ENCODE data around the gene PHF3.
A peak's percentile ranks its signal among the peaks of the same experiment; 100 is the strongest.

PHF3 gene, protein sequence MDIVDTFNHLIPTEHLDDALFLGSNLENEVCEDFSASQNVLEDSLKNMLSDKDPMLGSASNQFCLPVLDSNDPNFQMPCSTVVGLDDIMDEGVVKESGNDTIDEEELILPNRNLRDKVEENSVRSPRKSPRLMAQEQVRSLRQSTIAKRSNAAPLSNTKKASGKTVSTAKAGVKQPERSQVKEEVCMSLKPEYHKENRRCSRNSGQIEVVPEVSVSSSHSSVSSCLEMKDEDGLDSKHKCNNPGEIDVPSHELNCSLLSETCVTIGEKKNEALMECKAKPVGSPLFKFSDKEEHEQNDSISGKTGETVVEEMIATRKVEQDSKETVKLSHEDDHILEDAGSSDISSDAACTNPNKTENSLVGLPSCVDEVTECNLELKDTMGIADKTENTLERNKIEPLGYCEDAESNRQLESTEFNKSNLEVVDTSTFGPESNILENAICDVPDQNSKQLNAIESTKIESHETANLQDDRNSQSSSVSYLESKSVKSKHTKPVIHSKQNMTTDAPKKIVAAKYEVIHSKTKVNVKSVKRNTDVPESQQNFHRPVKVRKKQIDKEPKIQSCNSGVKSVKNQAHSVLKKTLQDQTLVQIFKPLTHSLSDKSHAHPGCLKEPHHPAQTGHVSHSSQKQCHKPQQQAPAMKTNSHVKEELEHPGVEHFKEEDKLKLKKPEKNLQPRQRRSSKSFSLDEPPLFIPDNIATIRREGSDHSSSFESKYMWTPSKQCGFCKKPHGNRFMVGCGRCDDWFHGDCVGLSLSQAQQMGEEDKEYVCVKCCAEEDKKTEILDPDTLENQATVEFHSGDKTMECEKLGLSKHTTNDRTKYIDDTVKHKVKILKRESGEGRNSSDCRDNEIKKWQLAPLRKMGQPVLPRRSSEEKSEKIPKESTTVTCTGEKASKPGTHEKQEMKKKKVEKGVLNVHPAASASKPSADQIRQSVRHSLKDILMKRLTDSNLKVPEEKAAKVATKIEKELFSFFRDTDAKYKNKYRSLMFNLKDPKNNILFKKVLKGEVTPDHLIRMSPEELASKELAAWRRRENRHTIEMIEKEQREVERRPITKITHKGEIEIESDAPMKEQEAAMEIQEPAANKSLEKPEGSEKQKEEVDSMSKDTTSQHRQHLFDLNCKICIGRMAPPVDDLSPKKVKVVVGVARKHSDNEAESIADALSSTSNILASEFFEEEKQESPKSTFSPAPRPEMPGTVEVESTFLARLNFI (N-terminal part only)

DNA sequence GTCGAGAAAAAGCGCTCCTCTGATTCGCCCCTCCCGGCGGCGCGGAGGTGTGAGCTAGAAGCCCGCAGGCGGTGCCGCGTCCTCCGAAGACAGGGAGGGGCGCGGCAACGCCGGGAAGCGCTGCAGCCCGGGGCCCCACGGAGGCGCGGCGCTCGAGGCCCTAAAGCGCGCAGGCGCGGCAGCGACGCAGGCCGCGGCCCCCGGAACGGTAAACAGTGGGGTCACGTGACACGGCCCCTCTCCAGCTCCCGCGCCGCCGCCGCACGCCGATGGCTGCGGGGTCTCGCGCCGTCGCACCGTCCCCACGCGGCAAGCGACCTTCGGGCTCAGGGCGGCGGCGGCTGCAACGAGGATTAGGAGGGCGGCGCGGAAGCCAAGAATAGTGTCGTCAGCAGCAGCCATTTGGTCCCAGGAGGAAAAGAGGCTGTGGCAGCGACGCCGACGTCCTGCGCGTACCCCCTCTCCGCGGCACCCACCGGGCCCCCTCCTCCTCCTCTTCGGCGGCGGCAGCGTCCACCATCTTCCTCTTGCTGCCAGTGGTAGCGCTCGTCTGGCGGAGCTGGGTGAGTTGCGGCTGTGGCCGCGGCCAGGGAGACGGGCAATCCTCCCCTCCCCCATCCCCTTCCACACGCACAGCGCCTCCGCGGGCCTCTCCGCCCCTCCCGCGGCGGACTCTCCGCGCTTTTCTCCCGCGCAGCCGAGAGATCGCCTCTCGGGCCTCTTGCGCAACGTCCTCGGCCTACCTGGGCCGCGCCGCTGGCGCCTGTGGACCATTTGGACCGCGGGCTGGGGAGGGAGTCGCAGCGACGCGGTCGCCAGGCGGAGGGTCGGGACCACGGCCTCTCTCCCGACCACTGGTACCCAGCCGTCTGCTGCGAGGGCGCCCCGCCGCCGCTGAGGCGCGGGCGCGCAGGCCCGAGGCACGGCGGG lies at the start of gene PHF3:
TSS of gene PHF3 (plus strand) at position 215 of the 930 bp plus-strand sequence. CDS start 10,750 bp downstream, outside the sequence.
- in situ Hi-C loops (cut with MboI; ENCODE audit: low sequenced_read_pairs, unreplicated experiment) = no loop called here
- DNase-seq (ENCODE audit: low spot score) = peak; percentile 96
- TF ChIP-seq, protein P1, sequence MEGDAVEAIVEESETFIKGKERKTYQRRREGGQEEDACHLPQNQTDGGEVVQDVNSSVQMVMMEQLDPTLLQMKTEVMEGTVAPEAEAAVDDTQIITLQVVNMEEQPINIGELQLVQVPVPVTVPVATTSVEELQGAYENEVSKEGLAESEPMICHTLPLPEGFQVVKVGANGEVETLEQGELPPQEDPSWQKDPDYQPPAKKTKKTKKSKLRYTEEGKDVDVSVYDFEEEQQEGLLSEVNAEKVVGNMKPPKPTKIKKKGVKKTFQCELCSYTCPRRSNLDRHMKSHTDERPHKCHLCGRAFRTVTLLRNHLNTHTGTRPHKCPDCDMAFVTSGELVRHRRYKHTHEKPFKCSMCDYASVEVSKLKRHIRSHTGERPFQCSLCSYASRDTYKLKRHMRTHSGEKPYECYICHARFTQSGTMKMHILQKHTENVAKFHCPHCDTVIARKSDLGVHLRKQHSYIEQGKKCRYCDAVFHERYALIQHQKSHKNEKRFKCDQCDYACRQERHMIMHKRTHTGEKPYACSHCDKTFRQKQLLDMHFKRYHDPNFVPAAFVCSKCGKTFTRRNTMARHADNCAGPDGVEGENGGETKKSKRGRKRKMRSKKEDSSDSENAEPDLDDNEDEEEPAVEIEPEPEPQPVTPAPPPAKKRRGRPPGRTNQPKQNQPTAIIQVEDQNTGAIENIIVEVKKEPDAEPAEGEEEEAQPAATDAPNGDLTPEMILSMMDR (IDR thresholded peaks at IDR 0.05; ENCODE audit: borderline replicate concordance, control extremely low read depth, extremely low read depth, insufficient read depth, missing control alignments) = no peak

DNA sequence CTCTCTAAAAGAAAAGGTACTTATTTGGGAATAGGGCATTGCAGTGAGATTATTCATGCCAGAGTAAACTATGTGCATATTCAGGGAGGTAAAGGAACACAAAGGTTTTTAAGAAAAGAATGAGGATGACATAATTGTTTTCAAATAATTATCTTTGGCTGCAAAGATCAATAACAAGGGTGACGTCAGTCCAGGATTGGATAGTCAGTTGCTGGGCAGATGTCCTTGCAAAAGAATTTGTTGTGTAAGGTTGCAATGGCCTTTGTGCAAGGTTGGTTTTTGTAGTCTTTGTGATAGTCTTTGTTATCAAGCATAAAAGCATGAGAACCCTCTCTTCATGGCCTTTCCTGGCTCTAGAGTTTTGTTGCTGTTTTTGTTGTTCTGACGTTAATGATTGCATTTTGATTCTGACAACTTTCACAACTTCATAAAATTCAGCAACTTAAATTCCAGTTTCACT lies 45.6 kb upstream of the PHF3 start:
- DNase-seq (ENCODE audit: low spot score) = no peak
- TF ChIP-seq, protein P1 (IDR thresholded peaks at IDR 0.05; ENCODE audit: borderline replicate concordance, control extremely low read depth, extremely low read depth, insufficient read depth, missing control alignments) = no peak
- in situ Hi-C loops (cut with MboI; ENCODE audit: low sequenced_read_pairs, unreplicated experiment) = loop anchor here (10.0 kb wide), 2 partner anchors 175 to 235 kb away; no protein-coding TSS in a partner anchor

DNA sequence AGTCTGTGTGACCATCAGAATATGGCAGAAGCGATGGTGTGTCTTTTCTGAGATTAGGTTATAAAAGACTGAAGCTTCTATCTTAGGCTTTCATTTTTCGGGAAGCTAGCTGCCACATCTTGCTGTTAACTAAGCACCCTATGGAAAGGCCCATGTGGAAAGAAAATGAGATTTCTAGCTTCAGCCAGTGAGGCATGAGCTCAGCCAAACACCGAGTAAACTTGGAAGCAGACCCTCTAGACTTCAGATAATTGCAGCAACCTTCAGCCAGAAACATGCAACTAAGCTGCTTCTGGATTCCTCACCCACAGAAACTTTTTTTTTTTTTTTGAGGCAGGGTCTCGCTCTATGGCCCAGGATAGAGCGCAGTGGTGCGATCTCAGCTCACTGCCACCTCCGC lies 42.7 kb upstream of the PHF3 start:
- in situ Hi-C loops (cut with MboI; ENCODE audit: low sequenced_read_pairs, unreplicated experiment) = loop anchor here (10.0 kb wide), 2 partner anchors 172 to 238 kb away; no protein-coding TSS in a partner anchor
- TF ChIP-seq, protein P1 (IDR thresholded peaks at IDR 0.05; ENCODE audit: borderline replicate concordance, control extremely low read depth, extremely low read depth, insufficient read depth, missing control alignments) = no peak
- DNase-seq (ENCODE audit: low spot score) = no peak

DNA sequence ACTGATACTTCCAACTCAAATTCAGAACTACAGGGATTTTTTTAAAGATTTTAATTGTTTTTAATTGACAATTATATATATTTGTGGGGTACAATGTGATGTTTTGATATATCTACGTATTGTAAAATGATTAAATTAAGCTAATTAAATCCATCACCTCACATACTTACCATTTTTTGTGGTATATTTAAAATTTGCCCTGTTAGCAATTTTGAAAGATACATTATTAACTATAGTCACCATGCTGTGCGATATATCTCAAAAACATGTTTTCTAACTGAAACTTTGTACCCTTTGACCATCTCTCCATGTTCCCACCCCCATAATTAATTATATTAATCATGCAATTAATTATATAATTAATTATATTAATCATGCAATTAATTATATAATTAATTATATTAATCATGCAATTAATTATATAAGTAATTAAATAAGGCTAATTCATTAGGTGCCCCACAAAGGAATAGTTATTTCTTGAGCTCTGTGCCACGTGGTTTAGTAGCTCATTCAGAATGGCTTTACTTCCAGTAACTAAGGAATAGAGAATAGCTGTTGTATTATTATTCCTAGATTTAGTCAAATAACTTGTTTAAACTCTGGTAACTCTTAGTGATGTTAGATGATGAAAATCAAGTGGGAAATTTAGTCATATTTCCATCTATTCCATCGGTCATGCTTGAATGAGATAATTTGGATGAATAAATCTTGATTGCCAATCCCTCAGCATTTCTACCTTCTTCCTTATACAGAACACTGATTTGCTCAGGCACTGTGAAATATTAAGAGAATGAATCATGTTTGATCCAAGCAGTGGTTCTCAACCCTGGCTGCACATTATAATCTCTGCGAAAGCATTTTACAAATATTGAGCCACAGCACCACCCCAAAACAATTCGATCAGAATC lies 38.2 kb upstream of the PHF3 start:
- no peak for DNase-seq (ENCODE audit: low spot score)
- in situ Hi-C loops (cut with MboI; ENCODE audit: low sequenced_read_pairs, unreplicated experiment) = loop anchor here (10.0 kb wide), 2 partner anchors 167 to 243 kb away; no protein-coding TSS in a partner anchor
- TF ChIP-seq, protein P1 (IDR thresholded peaks at IDR 0.05; ENCODE audit: borderline replicate concordance, control extremely low read depth, extremely low read depth, insufficient read depth, missing control alignments) = no peak

Data from GM13976 (cell line).